T-helper 22 cell (primary cell): ENCODE data around the gene ACSL5.
"Not testable (repeated sequence)": the region's sequence is repeated elsewhere in the genome, so short reads cannot be mapped to it uniquely, and the experiment has no call there.

Experiments used
- DNase-seq: peaks from one replicate; pipeline ENCODE4 v3.0.0-alpha.2; 2020; ENCODE audit warnings: low read depth

ACSL5 gene

DNA sequence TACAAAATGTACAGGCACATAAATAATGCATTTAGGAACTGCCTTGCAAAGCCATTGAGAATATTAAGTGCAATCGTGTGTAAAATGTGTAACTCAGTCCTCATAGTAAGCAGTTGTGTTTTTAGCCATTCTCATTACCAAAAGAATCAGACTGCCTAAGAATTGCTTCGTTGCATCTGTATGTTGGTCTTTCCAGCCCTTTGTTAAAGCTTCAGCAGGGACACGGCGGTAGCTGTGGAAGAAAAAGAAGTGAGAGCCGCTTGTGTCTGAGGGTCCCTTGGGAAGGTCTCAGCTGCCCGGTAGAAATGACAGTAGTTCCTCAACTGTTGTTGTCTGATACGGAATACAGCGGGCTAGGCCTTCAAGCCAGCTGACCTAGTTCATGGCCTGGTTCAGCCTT is 22.8 kb upstream of the ACSL5 start:
- no peak for DNase-seq

DNA sequence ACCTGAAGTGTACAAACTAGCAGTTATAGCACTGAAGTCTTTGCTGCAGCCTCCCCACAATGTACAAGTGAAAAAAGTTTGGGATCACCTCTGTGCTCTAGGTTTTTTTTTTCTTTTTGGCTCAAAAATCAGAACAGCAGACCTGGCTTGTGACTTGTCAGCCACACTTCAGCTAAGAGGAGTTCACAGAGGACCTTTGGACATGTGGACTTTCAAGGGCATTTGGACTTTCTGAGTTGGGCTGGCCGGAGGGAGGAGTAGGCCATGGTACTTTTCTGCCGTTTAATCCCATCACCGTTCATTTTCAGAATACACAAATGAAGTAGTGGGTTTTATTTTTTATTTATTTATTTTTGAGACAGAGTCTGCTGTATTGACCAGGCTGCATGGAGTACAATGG is 21.9 kb upstream of the ACSL5 start:
- DNase-seq = no peak

- no peak for DNase-seq
Observed at GRCh38 chr10:112353046-112353445, 20.9 kb upstream of the ACSL5 start.

DNA sequence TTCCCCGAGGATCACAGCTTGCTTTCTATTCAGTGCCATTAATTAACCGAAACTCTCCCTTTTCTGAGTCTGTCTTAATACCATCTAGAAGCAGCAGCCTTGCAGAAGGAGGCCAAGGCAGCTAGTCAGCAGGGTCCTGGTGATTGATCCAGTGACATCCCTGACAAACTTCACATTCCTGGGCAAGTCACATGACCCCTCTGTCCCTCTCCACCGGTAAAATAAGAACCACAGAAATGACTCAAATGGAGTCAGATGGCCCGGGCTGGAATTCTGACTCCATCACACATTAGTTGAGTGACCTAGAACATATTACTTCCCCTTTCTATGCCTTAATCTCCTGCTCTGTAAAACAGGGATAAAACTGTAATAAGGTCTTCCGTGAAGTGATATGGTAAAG is 17.2 kb upstream of the ACSL5 start:
- DNase-seq = no peak

- no peak for DNase-seq
Observed at GRCh38 chr10:112359606-112360307, 14.2 kb upstream of the ACSL5 start.

- DNase-seq = no peak
Observed at GRCh38 chr10:112360308-112361270, 13.3 kb upstream of the ACSL5 start.

DNA sequence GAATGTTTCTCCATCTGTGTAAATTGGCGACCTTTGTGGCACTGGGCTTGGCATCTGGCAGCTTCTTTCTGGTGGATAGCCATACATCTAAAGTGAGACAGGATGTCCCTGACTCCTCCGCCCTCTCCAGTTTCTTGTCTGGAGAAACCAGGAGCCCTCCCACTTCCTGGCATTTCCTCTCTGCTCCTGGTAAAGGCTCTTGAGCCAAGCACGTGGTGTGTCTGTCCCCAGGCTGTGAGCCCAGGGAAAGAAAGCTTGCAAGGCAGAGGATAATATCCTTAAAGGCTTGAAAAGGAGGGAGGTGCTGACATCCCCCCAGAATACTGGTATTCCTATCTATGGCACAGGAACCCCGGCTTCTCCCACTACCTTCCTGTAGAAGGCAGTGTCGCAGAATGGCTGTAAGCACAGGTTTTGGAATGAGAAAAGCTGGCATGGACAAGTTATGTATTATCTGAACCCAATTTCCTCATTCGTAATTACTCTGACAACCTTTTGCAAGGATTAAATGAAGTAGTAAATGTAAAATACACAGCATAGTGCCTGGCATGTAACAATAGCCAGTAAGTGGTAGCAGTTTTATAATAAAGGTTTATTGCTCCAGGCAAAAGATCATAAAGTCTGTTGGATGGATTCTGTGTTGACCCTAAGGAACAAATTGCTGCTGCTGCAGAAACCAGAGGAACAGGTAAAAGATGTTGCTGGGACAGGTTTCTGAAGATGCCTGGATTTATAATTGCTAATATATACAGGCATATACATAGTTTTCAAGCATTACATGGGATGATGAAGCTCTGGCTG is 11.8 kb upstream of the ACSL5 start:
- no peak for DNase-seq

DNA sequence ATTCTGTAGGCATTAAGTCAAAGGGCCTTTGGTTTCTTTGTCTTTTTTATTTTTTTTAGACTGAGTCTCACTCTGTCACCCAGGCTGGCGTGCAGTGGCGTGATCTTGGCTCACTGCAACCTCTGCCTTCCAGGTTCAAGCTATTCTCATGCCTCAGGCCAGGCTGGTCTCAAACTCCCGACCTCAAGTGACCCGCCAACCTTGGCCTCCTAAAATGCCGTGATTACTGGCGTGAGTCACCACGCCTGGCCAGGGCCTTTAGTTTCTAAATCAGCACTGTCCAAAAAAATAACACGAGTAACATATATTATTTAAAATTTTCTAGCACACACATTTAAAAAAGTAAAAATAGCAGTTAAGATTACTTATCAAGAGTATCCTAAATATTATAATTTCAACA is 11.1 kb upstream of the ACSL5 start:
- DNase-seq = no peak

- no peak for DNase-seq
Observed at GRCh38 chr10:112363696-112364688, 9.9 kb upstream of the ACSL5 start.

- DNase-seq = no peak
Observed at GRCh38 chr10:112365014-112365432, 8.9 kb upstream of the ACSL5 start.

- no peak for DNase-seq
Observed at GRCh38 chr10:112365451-112365850, 8.5 kb upstream of the ACSL5 start.

- no peak for DNase-seq
Observed at GRCh38 chr10:112366992-112367391, 6.9 kb upstream of the ACSL5 start.

DNA sequence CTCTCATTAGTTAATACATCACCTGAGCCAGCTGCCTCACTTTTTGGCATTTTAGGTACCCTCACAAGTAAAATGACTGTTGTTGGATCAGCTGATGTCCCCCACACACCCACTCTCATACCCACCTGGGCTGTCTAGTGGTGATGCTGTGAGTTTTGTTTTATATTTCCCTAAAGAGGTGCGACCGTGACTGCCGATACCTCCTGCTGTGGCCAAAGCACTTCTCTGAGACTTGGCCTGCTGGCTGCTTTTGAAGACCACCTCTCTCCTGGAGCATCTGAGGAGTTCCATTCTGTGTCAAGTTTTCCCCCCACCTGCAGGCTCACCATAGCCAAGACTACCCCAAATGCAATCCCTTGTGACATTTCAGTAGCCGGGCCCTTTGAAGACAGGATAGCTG is 6.4 kb upstream of the ACSL5 start:
- no peak for DNase-seq

DNA sequence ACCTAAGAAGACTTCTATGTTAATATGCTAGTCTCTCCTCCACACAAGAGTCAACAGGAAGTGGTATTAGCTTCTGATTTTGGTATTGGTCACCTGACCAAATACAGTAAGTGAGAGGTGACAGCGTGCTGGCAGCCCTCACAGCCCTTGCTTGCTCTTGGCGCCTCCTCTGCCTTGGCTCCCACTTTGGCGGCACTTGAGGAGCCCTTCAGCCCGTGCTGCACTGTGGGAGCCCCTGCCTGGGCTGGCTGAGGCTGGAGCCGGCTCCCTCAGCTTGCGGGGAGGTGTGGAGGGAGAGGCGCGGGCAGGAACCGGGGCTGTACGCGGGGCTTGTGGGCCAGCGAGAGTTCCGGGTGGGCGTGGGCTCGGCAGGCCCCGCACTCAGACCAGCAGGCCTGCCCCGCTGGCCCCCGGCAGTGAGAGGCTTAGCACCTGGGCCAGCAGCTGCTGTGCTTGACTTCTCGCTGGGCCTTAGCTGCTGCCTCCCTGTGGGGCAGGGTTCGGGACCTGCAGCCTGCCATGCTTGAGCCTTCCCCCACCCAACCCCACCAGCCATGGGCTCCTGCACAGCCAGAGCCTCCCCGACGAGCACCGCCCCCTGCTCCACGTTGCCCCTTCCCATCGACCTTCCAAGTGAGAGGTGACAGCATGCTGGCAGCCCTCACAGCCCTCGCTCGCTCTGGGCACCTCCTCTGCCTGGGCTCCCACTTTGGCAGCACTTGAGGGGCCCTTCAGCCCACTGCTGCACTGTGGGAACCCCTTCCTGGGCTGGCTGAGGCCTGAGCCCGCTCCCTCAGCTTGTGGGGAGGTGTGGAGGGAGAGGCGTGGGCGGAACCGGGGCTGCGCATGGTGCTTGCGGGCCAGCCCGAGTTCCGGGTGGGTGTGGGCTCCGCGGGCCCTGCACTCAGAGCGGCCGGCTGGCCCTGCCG is 4.2 kb upstream of the ACSL5 start:
- no peak for DNase-seq

DNA sequence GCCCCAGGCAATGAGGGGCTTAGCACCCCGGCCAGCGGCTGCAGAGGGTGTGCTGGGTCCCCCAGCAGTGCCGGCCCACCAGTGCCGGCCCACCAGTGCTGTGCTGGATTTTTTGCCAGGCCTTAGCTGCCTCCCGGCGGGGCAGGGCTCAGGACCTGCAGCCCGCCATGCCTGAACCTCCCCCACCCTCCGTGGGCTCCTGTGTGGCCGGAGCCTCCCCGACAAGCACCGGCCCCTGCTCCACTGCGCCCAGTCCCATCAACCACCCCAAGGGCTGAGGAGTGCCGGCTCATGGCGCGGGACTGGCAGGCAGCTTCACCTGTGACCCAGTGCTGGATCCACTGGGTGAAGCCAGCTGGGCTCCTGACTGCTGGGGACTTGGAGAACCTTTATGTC is 3.5 kb upstream of the ACSL5 start:
- DNase-seq = no peak

DNA sequence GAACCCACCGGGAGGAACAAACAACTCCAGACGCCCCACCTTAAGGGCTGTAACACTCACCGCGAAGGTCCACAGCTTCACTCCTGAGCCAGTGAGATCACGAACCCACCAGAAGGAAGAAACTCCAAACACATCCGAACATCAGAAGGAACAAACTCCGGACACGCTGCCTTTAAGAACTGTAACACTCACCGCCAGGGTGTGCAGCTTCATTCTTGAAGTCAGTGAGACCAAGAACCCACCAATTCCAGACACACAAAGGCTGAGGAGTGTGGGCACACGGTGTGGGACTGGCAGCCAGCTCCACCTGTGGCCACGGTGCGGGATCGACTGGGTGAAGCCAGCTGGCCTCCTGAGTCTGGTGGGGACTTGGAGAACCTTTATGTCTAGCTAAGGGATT is 2.6 kb upstream of the ACSL5 start:
- DNase-seq = not testable (repeated sequence)

DNA sequence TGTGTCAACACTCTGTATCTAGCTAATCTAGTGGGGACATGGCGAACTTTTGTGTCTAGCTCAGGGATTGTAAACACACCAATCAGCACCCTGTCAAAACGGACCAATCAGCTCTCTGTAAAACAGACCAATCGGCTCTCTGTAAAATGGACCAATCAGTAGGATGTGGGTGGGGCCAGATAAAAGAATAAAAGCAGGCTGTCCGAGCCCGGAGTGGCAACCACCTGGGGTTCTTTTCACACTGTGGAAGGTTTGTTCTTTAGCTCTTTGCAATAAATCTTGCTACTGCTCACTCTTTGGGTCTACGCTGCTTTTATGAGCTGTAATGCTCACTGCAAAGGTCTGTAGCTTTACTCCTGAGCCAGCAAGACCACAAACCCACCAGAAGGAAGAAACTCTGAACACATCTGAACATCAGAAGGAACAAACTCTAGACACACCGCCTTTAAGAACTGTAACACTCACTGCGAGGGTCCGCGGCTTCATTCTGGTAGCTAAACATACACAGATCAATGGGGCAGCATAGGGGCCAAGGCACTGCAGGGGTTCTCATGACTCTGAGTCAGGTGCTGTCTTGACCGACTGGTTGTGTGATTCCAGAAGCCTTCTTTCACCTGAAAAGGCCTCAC is 1.6 kb upstream of the ACSL5 start:
- not testable (repeated sequence) for DNase-seq

GRCh38 chr10:112374724-112375541 is 1.0 kb downstream of the ACSL5 start:
- DNase-seq = no peak
